ENCODE measurements around the gene SIDT2. TPM values are rescaled to one million over a fixed set of nuclear protein-coding genes. Genes with fewer than 3 reads are reported as not detected.

The SIDT2 gene
- total RNA-seq, 1 donor from 2014 or later = 190 TPM

DNA sequence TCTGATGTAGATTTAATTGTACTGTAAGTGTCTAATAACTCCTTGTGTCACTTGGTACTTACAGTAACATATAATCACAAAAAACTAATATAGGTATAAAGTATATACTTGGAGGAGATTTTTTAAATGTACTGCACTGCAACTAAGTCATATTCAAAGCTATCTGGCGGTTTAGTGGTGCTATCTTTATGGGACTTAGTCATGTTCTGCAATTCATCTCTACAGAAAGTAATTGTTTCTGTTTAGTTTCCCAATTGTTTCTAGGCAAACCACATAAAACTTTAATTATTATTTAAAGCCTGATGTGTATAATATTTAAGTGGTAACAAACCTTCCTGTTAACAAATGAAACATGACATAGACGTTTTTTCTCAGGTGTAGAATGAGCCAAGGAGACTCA lies 26.5 kb upstream of the SIDT2 start:
- Histone ChIP-seq H3K4me3 (no peak overlapping the region), H3K27ac (no peak overlapping the region), H3K9me3 (no peaks in the 10 kb centered on the region), H3K4me1 (peaks cover 40% of the 10 kb centered on the region), H3K36me3 (peaks cover 69% of the 10 kb centered on the region), H3K27me3 (ENCODE audit: low read depth) (no peaks in the 10 kb centered on the region)
- TF ChIP-seq, protein P1, sequence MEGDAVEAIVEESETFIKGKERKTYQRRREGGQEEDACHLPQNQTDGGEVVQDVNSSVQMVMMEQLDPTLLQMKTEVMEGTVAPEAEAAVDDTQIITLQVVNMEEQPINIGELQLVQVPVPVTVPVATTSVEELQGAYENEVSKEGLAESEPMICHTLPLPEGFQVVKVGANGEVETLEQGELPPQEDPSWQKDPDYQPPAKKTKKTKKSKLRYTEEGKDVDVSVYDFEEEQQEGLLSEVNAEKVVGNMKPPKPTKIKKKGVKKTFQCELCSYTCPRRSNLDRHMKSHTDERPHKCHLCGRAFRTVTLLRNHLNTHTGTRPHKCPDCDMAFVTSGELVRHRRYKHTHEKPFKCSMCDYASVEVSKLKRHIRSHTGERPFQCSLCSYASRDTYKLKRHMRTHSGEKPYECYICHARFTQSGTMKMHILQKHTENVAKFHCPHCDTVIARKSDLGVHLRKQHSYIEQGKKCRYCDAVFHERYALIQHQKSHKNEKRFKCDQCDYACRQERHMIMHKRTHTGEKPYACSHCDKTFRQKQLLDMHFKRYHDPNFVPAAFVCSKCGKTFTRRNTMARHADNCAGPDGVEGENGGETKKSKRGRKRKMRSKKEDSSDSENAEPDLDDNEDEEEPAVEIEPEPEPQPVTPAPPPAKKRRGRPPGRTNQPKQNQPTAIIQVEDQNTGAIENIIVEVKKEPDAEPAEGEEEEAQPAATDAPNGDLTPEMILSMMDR (IDR thresholded peaks at IDR 0.05) = no peak
- ATAC-seq (no peak), DNase-seq (no peak)
- intact Hi-C loops (cut with DNase I) = no loop called here

DNA sequence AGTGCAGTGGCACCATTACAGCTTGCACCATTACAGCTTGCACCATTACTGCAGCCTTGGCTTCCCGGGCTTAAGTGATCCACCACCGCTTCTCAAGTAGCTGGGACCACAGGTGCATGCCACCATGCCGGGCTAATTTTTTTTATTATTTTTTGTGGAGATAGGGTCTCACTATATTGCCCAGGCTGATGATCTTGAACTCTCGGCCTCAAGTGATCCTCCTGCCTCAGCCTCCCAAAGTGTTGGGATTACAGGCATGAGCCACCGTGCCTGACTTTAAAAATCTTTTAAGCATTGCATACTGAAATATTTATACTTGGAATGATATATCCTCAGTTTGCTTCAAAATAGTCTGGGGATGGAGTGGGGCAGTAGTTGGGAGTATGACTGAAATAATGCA lies 24.1 kb upstream of the SIDT2 start:
- Histone ChIP-seq H3K27ac (no peak overlapping the region), H3K4me3 (no peak overlapping the region), H3K27me3 (ENCODE audit: low read depth) (no peaks in the 10 kb centered on the region), H3K9me3 (no peaks in the 10 kb centered on the region), H3K4me1 (peaks cover 31% of the 10 kb centered on the region), H3K36me3 (peaks cover 58% of the 10 kb centered on the region)
- ATAC-seq = no peak
- intact Hi-C loops (cut with DNase I) = no loop called here
- TF ChIP-seq, protein P1 (IDR thresholded peaks at IDR 0.05) = no peak
- no peak for DNase-seq

DNA sequence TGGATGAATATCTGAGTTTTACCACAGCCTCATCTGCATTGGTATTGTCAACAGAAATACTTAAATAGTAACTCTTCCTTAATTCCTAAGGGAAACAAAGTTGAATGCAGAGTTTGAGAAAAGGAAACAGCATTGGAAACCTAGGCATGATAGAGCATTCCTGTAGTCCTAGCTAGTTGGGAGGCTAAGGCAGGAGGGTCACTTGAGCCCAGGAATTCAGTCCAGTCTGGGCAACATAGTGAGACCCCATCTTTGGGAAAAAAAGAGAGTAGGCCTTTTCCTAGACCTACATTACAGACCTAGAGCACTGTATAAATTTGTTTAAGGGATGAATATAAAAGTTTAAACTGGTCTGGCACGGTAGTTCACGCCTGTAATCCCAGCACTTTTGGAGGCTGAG lies 21.0 kb upstream of the SIDT2 start:
- H3K9me3 ChIP-seq = no peaks in the 10 kb centered on the region
- TF ChIP-seq, protein P1 (IDR thresholded peaks at IDR 0.05) = no peak
- no peaks in the 10 kb centered on the region for H3K27me3 ChIP-seq (ENCODE audit: low read depth)
- peaks cover 73% of the 10 kb centered on the region for H3K36me3 ChIP-seq
- intact Hi-C loops (cut with DNase I) = no loop called here
- H3K27ac ChIP-seq = no peak overlapping the region
- H3K4me1 ChIP-seq = peaks cover 41% of the 10 kb centered on the region
- no peak for DNase-seq
- no peak overlapping the region for H3K4me3 ChIP-seq
- no peak for ATAC-seq

DNA sequence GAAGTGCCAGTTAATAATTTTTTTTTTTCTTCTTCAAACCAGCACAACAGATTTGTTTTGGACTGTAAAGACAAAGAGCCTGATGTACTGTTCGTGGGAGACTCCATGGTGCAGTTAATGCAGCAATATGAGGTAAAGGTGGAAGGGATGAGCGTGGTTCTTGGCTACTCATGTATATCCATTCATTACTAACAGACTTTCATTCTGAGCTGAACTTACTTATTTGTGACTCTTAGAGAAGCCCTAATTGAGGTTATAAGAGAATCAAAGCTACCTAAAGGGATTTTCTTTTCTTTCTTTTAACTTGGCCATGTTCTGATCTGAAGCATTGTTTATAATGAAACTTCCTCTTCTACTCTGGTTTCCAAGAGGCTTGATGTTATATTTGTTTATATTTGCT lies 18.7 kb upstream of the SIDT2 start:
- DNase-seq (no peak), ATAC-seq (no peak)
- no peak overlapping the region for H3K4me3 ChIP-seq
- TF ChIP-seq, protein P1 (IDR thresholded peaks at IDR 0.05) = no peak
- H3K27me3 ChIP-seq (ENCODE audit: low read depth) = no peaks in the 10 kb centered on the region
- H3K27ac ChIP-seq = no peak overlapping the region
- no peaks in the 10 kb centered on the region for H3K9me3 ChIP-seq
- H3K36me3 ChIP-seq = peaks cover 75% of the 10 kb centered on the region
- intact Hi-C loops (cut with DNase I) = no loop called here
- peaks cover 37% of the 10 kb centered on the region for H3K4me1 ChIP-seq

DNA sequence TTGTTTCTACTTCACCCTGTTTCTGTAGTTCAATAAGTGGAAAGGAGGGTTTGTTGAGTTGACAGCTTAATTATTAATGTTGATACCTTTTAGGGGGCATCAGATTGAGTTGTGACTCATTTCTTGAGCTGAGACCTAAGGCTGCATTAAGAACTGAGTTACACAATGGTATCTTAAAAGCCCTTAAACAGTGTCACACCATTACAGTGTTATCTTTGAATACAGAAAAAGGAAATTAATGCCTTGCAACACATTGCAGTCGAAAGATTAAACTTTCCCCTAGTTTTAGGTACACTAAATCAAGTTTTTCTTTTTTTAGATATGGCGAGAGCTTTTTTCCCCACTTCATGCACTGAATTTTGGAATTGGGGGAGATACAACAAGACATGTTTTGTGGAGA lies 17.7 kb upstream of the SIDT2 start:
- Histone ChIP-seq H3K4me1 (peaks cover 33% of the 10 kb centered on the region), H3K36me3 (peaks cover 75% of the 10 kb centered on the region), H3K27me3 (ENCODE audit: low read depth) (no peaks in the 10 kb centered on the region), H3K4me3 (no peak overlapping the region), H3K27ac (peak overlapping the region; percentile 42), H3K9me3 (no peaks in the 10 kb centered on the region)
- TF ChIP-seq, protein P1 (IDR thresholded peaks at IDR 0.05) = no peak
- intact Hi-C loops (cut with DNase I) = no loop called here
- ATAC-seq = peak; percentile 32 to 67
- no peak for DNase-seq

DNA sequence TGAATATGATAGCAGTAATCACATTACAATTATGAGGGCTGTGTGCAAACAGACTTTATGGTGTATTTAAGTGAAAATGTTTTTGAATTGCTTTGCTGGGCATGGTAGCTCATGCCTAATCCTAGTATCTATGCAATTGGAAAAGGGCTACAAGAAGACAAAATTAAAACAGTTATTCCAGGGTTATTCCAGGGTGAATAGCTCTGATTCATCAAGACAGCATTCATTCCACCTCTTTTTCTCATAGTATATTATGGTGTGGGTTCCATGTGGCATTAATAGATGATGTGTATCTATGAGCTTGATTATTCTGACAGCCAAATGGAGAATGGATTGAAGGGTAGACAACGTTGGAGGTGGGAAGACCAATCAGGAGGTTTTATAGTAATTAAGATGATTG lies 12.1 kb upstream of the SIDT2 start:
- no peak for DNase-seq
- TF ChIP-seq, protein P1 (IDR thresholded peaks at IDR 0.05) = no peak
- intact Hi-C loops (cut with DNase I) = no loop called here
- Histone ChIP-seq H3K36me3 (peaks cover 99% of the 10 kb centered on the region), H3K27ac (no peak overlapping the region), H3K9me3 (no peaks in the 10 kb centered on the region), H3K27me3 (ENCODE audit: low read depth) (no peaks in the 10 kb centered on the region), H3K4me1 (no peaks in the 10 kb centered on the region), H3K4me3 (no peak overlapping the region)
- no peak for ATAC-seq
